C4-2B (cell line): Measurements from ENCODE around the gene PURB.
"Not testable (repeated sequence)": the region's sequence is repeated elsewhere in the genome, so short reads cannot be mapped to it uniquely, and the experiment has no call there.

Experiments
- ZFX ChIP-seq: fragments of 450-650 bp; IDR thresholded peaks from 2 replicates; pipeline ENCODE4 v1.6.1; 2017
- TF ChIP-seq, protein P1 (sequence below): fragments of 450-650 bp; conservative IDR thresholded peaks from 2 replicates; pipeline ENCODE4 v1.5.1; 2017; ENCODE audit warnings: mild to moderate bottlenecking

- TF ChIP-seq, protein P1, sequence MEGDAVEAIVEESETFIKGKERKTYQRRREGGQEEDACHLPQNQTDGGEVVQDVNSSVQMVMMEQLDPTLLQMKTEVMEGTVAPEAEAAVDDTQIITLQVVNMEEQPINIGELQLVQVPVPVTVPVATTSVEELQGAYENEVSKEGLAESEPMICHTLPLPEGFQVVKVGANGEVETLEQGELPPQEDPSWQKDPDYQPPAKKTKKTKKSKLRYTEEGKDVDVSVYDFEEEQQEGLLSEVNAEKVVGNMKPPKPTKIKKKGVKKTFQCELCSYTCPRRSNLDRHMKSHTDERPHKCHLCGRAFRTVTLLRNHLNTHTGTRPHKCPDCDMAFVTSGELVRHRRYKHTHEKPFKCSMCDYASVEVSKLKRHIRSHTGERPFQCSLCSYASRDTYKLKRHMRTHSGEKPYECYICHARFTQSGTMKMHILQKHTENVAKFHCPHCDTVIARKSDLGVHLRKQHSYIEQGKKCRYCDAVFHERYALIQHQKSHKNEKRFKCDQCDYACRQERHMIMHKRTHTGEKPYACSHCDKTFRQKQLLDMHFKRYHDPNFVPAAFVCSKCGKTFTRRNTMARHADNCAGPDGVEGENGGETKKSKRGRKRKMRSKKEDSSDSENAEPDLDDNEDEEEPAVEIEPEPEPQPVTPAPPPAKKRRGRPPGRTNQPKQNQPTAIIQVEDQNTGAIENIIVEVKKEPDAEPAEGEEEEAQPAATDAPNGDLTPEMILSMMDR = not testable (repeated sequence)
- not testable (repeated sequence) for TF ChIP-seq ZFX
These were observed 49.2 kb upstream of the PURB start for GRCh38 chr7:44934510-44934909.
